ENCODE data around the gene MAPT.
"Not testable (repeated sequence)": the region's sequence is repeated elsewhere in the genome, so short reads cannot be mapped to it uniquely, and the experiment has no call there.

The MAPT gene

GRCh38 chr17:45910667-45911066 lies 16.3 kb downstream of the MAPT start:
- H3K4me2 ChIP-seq (ENCODE audit: insufficient read depth, low read length) = no peak overlapping the region
- H3K4me1 ChIP-seq (ENCODE audit: insufficient read depth, low read length) = no peaks in the 10 kb centered on the region
- no peaks in the 10 kb centered on the region for H4K20me1 ChIP-seq (ENCODE audit: insufficient read depth, low read length)
- H3K36me3 ChIP-seq (ENCODE audit: insufficient read depth, low read length) = no peaks in the 10 kb centered on the region
- no peaks in the 10 kb centered on the region for H3K79me2 ChIP-seq (ENCODE audit: insufficient read depth, low read length)
- H3K27ac ChIP-seq (ENCODE audit: low read length) = no peak overlapping the region
- H3K27me3 ChIP-seq (ENCODE audit: insufficient read depth, low read length, poor library complexity) = peaks cover 16% of the 10 kb centered on the region
- peaks cover 3% of the 10 kb centered on the region for H3K9me3 ChIP-seq (ENCODE audit: insufficient read depth, low read length, severe bottlenecking)
- TF ChIP-seq EZH2 (IDR thresholded peaks at IDR 0.05; ENCODE audit: borderline replicate concordance, low read depth, low read length, severe bottlenecking) (no peak), CTCF (IDR thresholded peaks at IDR 0.05; ENCODE audit: borderline replicate concordance, extremely low read depth, low read length, poor library complexity, severe bottlenecking) (no peak)
- DNase-seq (no peak), ATAC-seq (ENCODE audit: insufficient read depth, low read depth) (no peak)
- no peak overlapping the region for H2AFZ ChIP-seq (ENCODE audit: low read depth, low read length)
- H3K9ac ChIP-seq (ENCODE audit: low read depth, low read length) = no peak overlapping the region
- H3K4me3 ChIP-seq (ENCODE audit: low read depth in 1 of 2, low read length in 2 of 2) = no peak overlapping the region

GRCh38 chr17:45912319-45912718 lies 18.0 kb downstream of the MAPT start:
- H4K20me1 ChIP-seq (ENCODE audit: insufficient read depth, low read length) = peaks cover 2% of the 10 kb centered on the region; the same call in 1 of the 2 replicates
- H3K4me2 ChIP-seq (ENCODE audit: insufficient read depth, low read length) = no peak overlapping the region
- TF ChIP-seq EZH2 (IDR thresholded peaks at IDR 0.05; ENCODE audit: borderline replicate concordance, low read depth, low read length, severe bottlenecking) (no peak), CTCF (IDR thresholded peaks at IDR 0.05; ENCODE audit: borderline replicate concordance, extremely low read depth, low read length, poor library complexity, severe bottlenecking) (no peak)
- H3K9ac ChIP-seq (ENCODE audit: low read depth, low read length) = no peak overlapping the region
- no peaks in the 10 kb centered on the region for H3K4me1 ChIP-seq (ENCODE audit: insufficient read depth, low read length)
- no peaks in the 10 kb centered on the region for H3K79me2 ChIP-seq (ENCODE audit: insufficient read depth, low read length)
- DNase-seq (no peak), ATAC-seq (ENCODE audit: insufficient read depth, low read depth) (no peak)
- peaks cover 3% of the 10 kb centered on the region for H3K9me3 ChIP-seq (ENCODE audit: insufficient read depth, low read length, severe bottlenecking)
- H3K27ac ChIP-seq (ENCODE audit: low read length) = no peak overlapping the region
- peaks cover 8% of the 10 kb centered on the region for H3K27me3 ChIP-seq (ENCODE audit: insufficient read depth, low read length, poor library complexity)
- no peak overlapping the region for H2AFZ ChIP-seq (ENCODE audit: low read depth, low read length)
- H3K4me3 ChIP-seq (ENCODE audit: low read depth in 1 of 2, low read length in 2 of 2) = no peak overlapping the region
- no peaks in the 10 kb centered on the region for H3K36me3 ChIP-seq (ENCODE audit: insufficient read depth, low read length)

DNA sequence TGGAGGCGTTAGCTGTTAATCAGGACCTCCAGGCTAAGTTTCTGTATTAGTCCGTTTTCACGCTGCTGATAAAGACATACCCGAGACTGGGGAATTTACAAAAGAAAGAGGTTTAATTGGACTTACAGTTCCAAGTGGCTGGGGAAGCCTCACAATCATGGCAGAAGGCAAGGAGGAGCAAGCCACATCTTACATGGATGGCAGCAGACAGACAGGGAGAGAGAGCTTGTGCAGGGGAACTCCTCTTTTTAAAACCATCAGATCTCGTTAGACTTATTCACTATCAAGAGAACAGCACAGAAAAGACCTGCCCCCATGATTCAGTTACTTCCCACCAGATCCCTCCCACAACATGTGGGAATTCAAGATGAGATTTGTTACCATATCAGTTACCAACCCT lies 18.7 kb downstream of the MAPT start:
- not testable (repeated sequence) for DNase-seq; H3K4me1 ChIP-seq (ENCODE audit: insufficient read depth, low read length); H3K27me3 ChIP-seq (ENCODE audit: insufficient read depth, low read length, poor library complexity); H3K4me3 ChIP-seq (ENCODE audit: low read depth in 1 of 2, low read length in 2 of 2); H3K4me2 ChIP-seq (ENCODE audit: insufficient read depth, low read length); H3K9ac ChIP-seq (ENCODE audit: low read depth, low read length); ATAC-seq (ENCODE audit: insufficient read depth, low read depth); H3K27ac ChIP-seq (ENCODE audit: low read length); H3K9me3 ChIP-seq (ENCODE audit: insufficient read depth, low read length, severe bottlenecking); H4K20me1 ChIP-seq (ENCODE audit: insufficient read depth, low read length); H3K79me2 ChIP-seq (ENCODE audit: insufficient read depth, low read length); H2AFZ ChIP-seq (ENCODE audit: low read depth, low read length); H3K36me3 ChIP-seq (ENCODE audit: insufficient read depth, low read length)

DNA sequence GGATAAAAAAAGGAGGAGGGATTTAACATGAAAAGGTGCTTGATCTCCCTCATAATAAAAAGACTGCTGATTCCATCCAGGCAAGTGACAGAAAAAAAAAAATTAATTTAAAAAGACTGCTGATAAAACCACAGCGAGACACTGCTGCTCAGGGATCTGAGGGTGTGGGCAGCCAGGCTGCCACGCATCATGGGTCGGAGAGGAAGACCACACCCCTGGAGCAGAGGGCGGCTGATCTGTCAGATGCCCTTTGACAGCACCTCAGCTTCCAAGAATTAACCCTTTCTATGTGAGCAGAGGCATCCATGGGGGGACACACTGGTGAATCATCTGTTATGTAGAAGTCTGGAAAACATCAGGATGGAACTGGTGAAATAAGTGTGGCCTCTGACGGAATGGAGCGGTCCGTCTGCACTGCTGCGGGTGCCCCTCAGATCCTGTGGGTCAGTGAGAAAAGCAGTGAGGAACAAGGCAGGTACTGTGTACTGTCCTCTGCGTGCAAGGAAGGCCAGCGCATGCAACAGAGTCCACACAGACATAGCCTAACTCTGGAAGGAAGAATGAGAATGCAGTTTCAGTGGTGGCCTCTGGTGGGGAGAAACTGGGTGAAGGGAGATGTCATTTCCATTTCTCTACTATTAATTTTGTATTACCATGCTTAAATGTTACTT lies 19.8 kb downstream of the MAPT start:
- Histone ChIP-seq H3K27ac (ENCODE audit: low read length) (no peak overlapping the region), H3K9me3 (ENCODE audit: insufficient read depth, low read length, severe bottlenecking) (peaks cover 3% of the 10 kb centered on the region), H3K79me2 (ENCODE audit: insufficient read depth, low read length) (no peaks in the 10 kb centered on the region), H3K4me3 (ENCODE audit: low read depth in 1 of 2, low read length in 2 of 2) (no peak overlapping the region), H3K27me3 (ENCODE audit: insufficient read depth, low read length, poor library complexity) (peaks cover 7% of the 10 kb centered on the region), H4K20me1 (ENCODE audit: insufficient read depth, low read length) (peaks cover 2% of the 10 kb centered on the region; the same call in 1 of the 2 replicates), H2AFZ (ENCODE audit: low read depth, low read length) (no peak overlapping the region), H3K9ac (ENCODE audit: low read depth, low read length) (no peak overlapping the region), H3K4me1 (ENCODE audit: insufficient read depth, low read length) (no peaks in the 10 kb centered on the region), H3K36me3 (ENCODE audit: insufficient read depth, low read length) (no peaks in the 10 kb centered on the region), H3K4me2 (ENCODE audit: insufficient read depth, low read length) (no peak overlapping the region)
- ATAC-seq (ENCODE audit: insufficient read depth, low read depth) (no peak), DNase-seq (no peak)
- TF ChIP-seq CTCF (IDR thresholded peaks at IDR 0.05; ENCODE audit: borderline replicate concordance, extremely low read depth, low read length, poor library complexity, severe bottlenecking) (no peak), EZH2 (IDR thresholded peaks at IDR 0.05; ENCODE audit: borderline replicate concordance, low read depth, low read length, severe bottlenecking) (no peak)
